Hepatocyte (in vitro differentiated cells): ENCODE measurements around the gene PRPF38B. TPM values are rescaled to one million over a fixed set of nuclear protein-coding genes. Genes with fewer than 3 reads are reported as not detected.

ENCODE experiments used
- DNase-seq: peaks from one replicate; pipeline ENCODE4 v3.0.0-alpha.2; 2016; ENCODE audit warnings: low spot score
- H2AFZ ChIP-seq: fragments of 200-600 bp; sonication (generic); 2 replicates; pipeline ENCODE4 v1.6.0; 2016; ENCODE audit warnings: antibody characterized with exemption, mild to moderate bottlenecking
- H3K27ac ChIP-seq: fragments of 200-600 bp; sonication (generic); 2 replicates; pipeline ENCODE4 v1.5.1; 2016; ENCODE audit warnings: mild to moderate bottlenecking
- H3K27me3 ChIP-seq: fragments of 200-600 bp; sonication (generic); 2 replicates; pipeline ENCODE4 v1.6.1; 2016
- H3K36me3 ChIP-seq: fragments of 200-600 bp; sonication (generic); replicated peaks from 2 replicates; pipeline ENCODE4 v1.5.1; 2016; ENCODE audit warnings: low read depth; ENCODE audit not compliant: insufficient read depth
- H3K4me1 ChIP-seq: fragments of 200-600 bp; sonication (generic); 2 replicates; pipeline ENCODE4 v1.5.1; 2016; ENCODE audit warnings: mild to moderate bottlenecking, moderate library complexity; ENCODE audit not compliant: insufficient read depth
- H3K4me2 ChIP-seq: fragments of 200-600 bp; sonication (generic); 2 replicates; pipeline ENCODE4 v1.6.0; 2016
- H3K4me3 ChIP-seq: fragments of 200-600 bp; sonication (generic); 2 replicates; pipeline ENCODE4 v1.5.1; 2016; ENCODE audit warnings: mild to moderate bottlenecking
- H3K79me2 ChIP-seq: fragments of 200-600 bp; sonication (generic); 2 replicates; pipeline ENCODE4 v1.6.0; 2017; ENCODE audit warnings: mild to moderate bottlenecking
- H3K9me2 ChIP-seq: fragments of 200-600 bp; sonication (generic); replicated peaks from 2 replicates; pipeline ENCODE4 v1.6.0; 2017; ENCODE audit warnings: mild to moderate bottlenecking; ENCODE audit not compliant: insufficient read depth
- H3K9me3 ChIP-seq: fragments of 200-600 bp; sonication (generic); 2 replicates; pipeline ENCODE4 v1.5.1; 2016; ENCODE audit warnings: low read depth, mild to moderate bottlenecking
- H4K20me1 ChIP-seq: fragments of 200-600 bp; sonication (generic); 2 replicates; pipeline ENCODE4 v1.6.0; 2016; ENCODE audit warnings: mild to moderate bottlenecking; ENCODE audit not compliant: insufficient read depth, poor library complexity, severe bottlenecking
- CTCF ChIP-seq: fragments of 200-600 bp; sonication (generic); IDR thresholded peaks from 2 replicates; pipeline ENCODE4 v1.5.1; 2016; ENCODE audit warnings: antibody characterized with exemption, mild to moderate bottlenecking; ENCODE audit not compliant: poor library complexity
- EZH2 ChIP-seq: fragments of 200-600 bp; sonication (generic); IDR thresholded peaks from 2 replicates; pipeline ENCODE4 v1.6.1; 2016; ENCODE audit warnings: antibody characterized with exemption, mild to moderate bottlenecking, borderline replicate concordance
- EZH2phosphoT487 ChIP-seq: fragments of 200-600 bp; sonication (generic); IDR thresholded peaks from one replicate; pipeline ENCODE4 v1.6.1; 2018; ENCODE audit warnings: antibody characterized with exemption, mild to moderate bottlenecking, low read depth, moderate library complexity; ENCODE audit not compliant: unreplicated experiment, severe bottlenecking
- WGBS: methylation state at CpG from one replicate; pipeline ENCODE4 v1.1.6; 2016; ENCODE audit warnings: low lambda C conversion rate; ENCODE audit errors: missing lambda C conversion rate; 5-methylcytosine and 5-hydroxymethylcytosine counted together
- polyA plus RNA-seq: library from polyadenylated mRNA; unstranded; fragments of >200 nt; fragmentation: Nextera tagmentation; extraction: Ambion mirVana; gene quantifications from 2 replicates; pipeline ENCODE4 v1.2.1, GENCODE V29; 2016
- total RNA-seq: library from RNA; depleted of rRNA; stranded (reverse); fragments of >200 nt; gene quantifications from 2 replicates; pipeline ENCODE4 v1.2.3, GENCODE V29; 2014

Gene PRPF38B
- total RNA-seq (26.1 and 27.9 TPM in 2 replicates), polyA plus RNA-seq (30.1 and 41.4 TPM in 2 replicates)

- no peaks in the 10 kb centered on the region for H3K9me3 ChIP-seq
- DNase-seq, result peak; percentile 95
- H3K36me3 ChIP-seq, result no peaks in the 10 kb centered on the region
- H3K27ac ChIP-seq, result peak within 1 kb of the TSS; percentile 96
- H3K4me2 ChIP-seq, result peak within 1 kb of the TSS; percentile 92
- H3K4me3 ChIP-seq, result peak within 1 kb of the TSS; percentile 76
- H2AFZ ChIP-seq, result peak within 1 kb of the TSS; percentile 72
- no peaks in the 10 kb centered on the region for H3K9me2 ChIP-seq
- WGBS, result under 1% methylated on average over 52 of the region's 59 CpGs
- H4K20me1 ChIP-seq, result peaks cover 33% of the 10 kb centered on the region
- TF ChIP-seq EZH2 (no peak), CTCF (peak; percentile 2)
- H3K79me2 ChIP-seq, result peaks cover 56% of the 10 kb centered on the region
- peaks cover 20% of the 10 kb centered on the region for H3K4me1 ChIP-seq
- H3K27me3 ChIP-seq, result no peaks in the 10 kb centered on the region
Measured at GRCh38 chr1:108691942-108692723, at the start of gene PRPF38B. PRPF38B (plus strand) TSS chr1:108692310; CDS start chr1:108692592, 282 bp downstream.

- Histone ChIP-seq H3K4me1 (no peaks in the 10 kb centered on the region), H2AFZ (no peak overlapping the region), H3K9me2 (no peaks in the 10 kb centered on the region), H3K9me3 (no peaks in the 10 kb centered on the region), H3K79me2 (no peaks in the 10 kb centered on the region), H3K4me3 (no peak overlapping the region), H3K27me3 (no peaks in the 10 kb centered on the region), H3K36me3 (no peaks in the 10 kb centered on the region), H3K27ac (no peak overlapping the region), H4K20me1 (no peaks in the 10 kb centered on the region), H3K4me2 (no peak overlapping the region)
- WGBS, result 33% methylated on average over 3 of the region's 3 CpGs
- TF ChIP-seq EZH2phosphoT487, result no peak
- peak; percentile 77 for TF ChIP-seq CTCF
- DNase-seq, result peak; percentile 75
Measured at GRCh38 chr1:108643492-108644335, 48.4 kb upstream of the PRPF38B start.

- no peak overlapping the region for H3K27ac ChIP-seq
- no peaks in the 10 kb centered on the region for H3K4me1 ChIP-seq
- no peak overlapping the region for H3K4me3 ChIP-seq
- no peaks in the 10 kb centered on the region for H3K27me3 ChIP-seq
- no peaks in the 10 kb centered on the region for H3K36me3 ChIP-seq
- 81% methylated on average over 7 of the region's 7 CpGs for WGBS
- no peaks in the 10 kb centered on the region for H3K9me2 ChIP-seq
- H4K20me1 ChIP-seq, result no peaks in the 10 kb centered on the region
- no peak for DNase-seq
- H3K4me2 ChIP-seq, result no peak overlapping the region
- H2AFZ ChIP-seq, result no peak overlapping the region
- H3K9me3 ChIP-seq, result no peaks in the 10 kb centered on the region
- H3K79me2 ChIP-seq, result no peaks in the 10 kb centered on the region
- TF ChIP-seq EZH2phosphoT487 (no peak), CTCF (no peak), EZH2 (no peak)
Measured at GRCh38 chr1:108644984-108645383, 47.1 kb upstream of the PRPF38B start.
